ENCODE data around the gene RPTOR.
A peak's percentile ranks its signal among the peaks of the same experiment; 100 is the strongest.

The RPTOR gene

GRCh38 chr17:80822021-80822699 lies 277.5 kb downstream of the RPTOR start:
- Histone ChIP-seq H4K20me1 (ENCODE audit: insufficient read depth, low read length) (peaks cover 4% of the 10 kb centered on the region; the same call in 1 of the 2 replicates), H3K4me2 (ENCODE audit: insufficient read depth, low read length) (no peak overlapping the region), H2AFZ (ENCODE audit: low read depth, low read length) (no peak overlapping the region), H3K27ac (ENCODE audit: low read length) (0 out of 2 replicates have a peak overlapping the region, but pooled peaks have one; percentile 20), H3K9ac (ENCODE audit: low read depth, low read length) (no peak overlapping the region), H3K79me2 (ENCODE audit: insufficient read depth, low read length) (no peaks in the 10 kb centered on the region), H3K4me1 (ENCODE audit: insufficient read depth, low read length) (no peaks in the 10 kb centered on the region), H3K36me3 (ENCODE audit: insufficient read depth, low read length) (peaks cover 60% of the 10 kb centered on the region), H3K9me3 (ENCODE audit: insufficient read depth, low read length, severe bottlenecking) (no peaks in the 10 kb centered on the region), H3K4me3 (ENCODE audit: low read depth in 1 of 2, low read length in 2 of 2) (no peak overlapping the region), H3K27me3 (ENCODE audit: insufficient read depth, low read length, poor library complexity) (no peaks in the 10 kb centered on the region)
- no peak for DNase-seq
- no peak for TF ChIP-seq EZH2 (IDR thresholded peaks at IDR 0.05; ENCODE audit: borderline replicate concordance, low read depth, low read length, severe bottlenecking)
- no peak for TF ChIP-seq CTCF (IDR thresholded peaks at IDR 0.05; ENCODE audit: borderline replicate concordance, extremely low read depth, low read length, poor library complexity, severe bottlenecking)
- ATAC-seq (ENCODE audit: insufficient read depth, low read depth), result no peak

GRCh38 chr17:80822700-80823410 lies 278.2 kb downstream of the RPTOR start:
- TF ChIP-seq EZH2 (IDR thresholded peaks at IDR 0.05; ENCODE audit: borderline replicate concordance, low read depth, low read length, severe bottlenecking) (no peak), CTCF (IDR thresholded peaks at IDR 0.05; ENCODE audit: borderline replicate concordance, extremely low read depth, low read length, poor library complexity, severe bottlenecking) (no peak)
- Histone ChIP-seq H3K27me3 (ENCODE audit: insufficient read depth, low read length, poor library complexity) (no peaks in the 10 kb centered on the region), H3K27ac (ENCODE audit: low read length) (no peak overlapping the region), H3K4me1 (ENCODE audit: insufficient read depth, low read length) (no peaks in the 10 kb centered on the region), H3K4me2 (ENCODE audit: insufficient read depth, low read length) (no peak overlapping the region), H3K4me3 (ENCODE audit: low read depth in 1 of 2, low read length in 2 of 2) (no peak overlapping the region), H4K20me1 (ENCODE audit: insufficient read depth, low read length) (peaks cover 4% of the 10 kb centered on the region; the same call in 1 of the 2 replicates), H3K9ac (ENCODE audit: low read depth, low read length) (no peak overlapping the region), H3K36me3 (ENCODE audit: insufficient read depth, low read length) (peaks cover 67% of the 10 kb centered on the region), H3K79me2 (ENCODE audit: insufficient read depth, low read length) (no peaks in the 10 kb centered on the region), H3K9me3 (ENCODE audit: insufficient read depth, low read length, severe bottlenecking) (no peaks in the 10 kb centered on the region), H2AFZ (ENCODE audit: low read depth, low read length) (no peak overlapping the region)
- DNase-seq (peak; percentile 28), ATAC-seq (ENCODE audit: insufficient read depth, low read depth) (peak; percentile 28; the same call in 1 of the 3 replicates)

GRCh38 chr17:80824549-80825470 lies 280.2 kb downstream of the RPTOR start:
- no peak for TF ChIP-seq EZH2 (IDR thresholded peaks at IDR 0.05; ENCODE audit: borderline replicate concordance, low read depth, low read length, severe bottlenecking)
- no peak for TF ChIP-seq CTCF (IDR thresholded peaks at IDR 0.05; ENCODE audit: borderline replicate concordance, extremely low read depth, low read length, poor library complexity, severe bottlenecking)
- Histone ChIP-seq H3K27ac (ENCODE audit: low read length) (no peak overlapping the region), H3K9me3 (ENCODE audit: insufficient read depth, low read length, severe bottlenecking) (no peaks in the 10 kb centered on the region), H3K4me3 (ENCODE audit: low read depth in 1 of 2, low read length in 2 of 2) (no peak overlapping the region), H3K4me1 (ENCODE audit: insufficient read depth, low read length) (no peaks in the 10 kb centered on the region), H3K27me3 (ENCODE audit: insufficient read depth, low read length, poor library complexity) (no peaks in the 10 kb centered on the region), H3K4me2 (ENCODE audit: insufficient read depth, low read length) (no peak overlapping the region), H2AFZ (ENCODE audit: low read depth, low read length) (no peak overlapping the region), H3K9ac (ENCODE audit: low read depth, low read length) (no peak overlapping the region), H3K36me3 (ENCODE audit: insufficient read depth, low read length) (peaks cover 72% of the 10 kb centered on the region), H4K20me1 (ENCODE audit: insufficient read depth, low read length) (no peaks in the 10 kb centered on the region), H3K79me2 (ENCODE audit: insufficient read depth, low read length) (no peaks in the 10 kb centered on the region)
- no peak for DNase-seq
- no peak for ATAC-seq (ENCODE audit: insufficient read depth, low read depth)
